BLaER1 treated with 17β-estradiol and CSF1 and Interleukin-3, amounts not matched to agents 10 nM and 100 nM (cell line): ENCODE results near the gene MED13.

Experiments
- H3K27ac ChIP-seq, 11 experiments: shearing (Covaris generic); formaldehyde crosslinking; 2 replicates each; pipeline ENCODE4 v1.8.1; 2022
- H3K27me3 ChIP-seq, 11 experiments: shearing (Covaris generic); formaldehyde crosslinking; 2 replicates each; pipeline ENCODE4 v1.8.1; 2022
- H3K36me3 ChIP-seq, 11 experiments: shearing (Covaris generic); formaldehyde crosslinking; 2 replicates each; pipeline ENCODE4 v1.8.1; 2022
- H3K4me1 ChIP-seq, 10 experiments: shearing (Covaris generic); formaldehyde crosslinking; 2 replicates each; pipeline ENCODE4 v1.8.1; 2022
- H3K4me2 ChIP-seq, 11 experiments: shearing (Covaris generic); formaldehyde crosslinking; 2 replicates each; pipeline ENCODE4 v1.8.1; 2022
- H3K4me3 ChIP-seq, 10 experiments: shearing (Covaris generic); formaldehyde crosslinking; 2 replicates each; pipeline ENCODE4 v1.8.1; 2022
- H3K9ac ChIP-seq, 11 experiments: shearing (Covaris generic); formaldehyde crosslinking; 2 replicates each; pipeline ENCODE4 v1.8.1; 2022
- H3K9me3 ChIP-seq, 11 experiments: shearing (Covaris generic); formaldehyde crosslinking; replicated peaks in 1 of 11; 2 replicates each; pipeline ENCODE4 v1.8.1; 2022
- H4K20me1 ChIP-seq, 11 experiments: shearing (Covaris generic); formaldehyde crosslinking; 2 replicates each; pipeline ENCODE4 v1.8.1; 2022
- Cebpa-rat ChIP-seq, 11 experiments: shearing (Covaris generic); IDR thresholded peaks; 2 replicates each; pipeline ENCODE4 v1.8.1; 2022

Gene MED13, protein sequence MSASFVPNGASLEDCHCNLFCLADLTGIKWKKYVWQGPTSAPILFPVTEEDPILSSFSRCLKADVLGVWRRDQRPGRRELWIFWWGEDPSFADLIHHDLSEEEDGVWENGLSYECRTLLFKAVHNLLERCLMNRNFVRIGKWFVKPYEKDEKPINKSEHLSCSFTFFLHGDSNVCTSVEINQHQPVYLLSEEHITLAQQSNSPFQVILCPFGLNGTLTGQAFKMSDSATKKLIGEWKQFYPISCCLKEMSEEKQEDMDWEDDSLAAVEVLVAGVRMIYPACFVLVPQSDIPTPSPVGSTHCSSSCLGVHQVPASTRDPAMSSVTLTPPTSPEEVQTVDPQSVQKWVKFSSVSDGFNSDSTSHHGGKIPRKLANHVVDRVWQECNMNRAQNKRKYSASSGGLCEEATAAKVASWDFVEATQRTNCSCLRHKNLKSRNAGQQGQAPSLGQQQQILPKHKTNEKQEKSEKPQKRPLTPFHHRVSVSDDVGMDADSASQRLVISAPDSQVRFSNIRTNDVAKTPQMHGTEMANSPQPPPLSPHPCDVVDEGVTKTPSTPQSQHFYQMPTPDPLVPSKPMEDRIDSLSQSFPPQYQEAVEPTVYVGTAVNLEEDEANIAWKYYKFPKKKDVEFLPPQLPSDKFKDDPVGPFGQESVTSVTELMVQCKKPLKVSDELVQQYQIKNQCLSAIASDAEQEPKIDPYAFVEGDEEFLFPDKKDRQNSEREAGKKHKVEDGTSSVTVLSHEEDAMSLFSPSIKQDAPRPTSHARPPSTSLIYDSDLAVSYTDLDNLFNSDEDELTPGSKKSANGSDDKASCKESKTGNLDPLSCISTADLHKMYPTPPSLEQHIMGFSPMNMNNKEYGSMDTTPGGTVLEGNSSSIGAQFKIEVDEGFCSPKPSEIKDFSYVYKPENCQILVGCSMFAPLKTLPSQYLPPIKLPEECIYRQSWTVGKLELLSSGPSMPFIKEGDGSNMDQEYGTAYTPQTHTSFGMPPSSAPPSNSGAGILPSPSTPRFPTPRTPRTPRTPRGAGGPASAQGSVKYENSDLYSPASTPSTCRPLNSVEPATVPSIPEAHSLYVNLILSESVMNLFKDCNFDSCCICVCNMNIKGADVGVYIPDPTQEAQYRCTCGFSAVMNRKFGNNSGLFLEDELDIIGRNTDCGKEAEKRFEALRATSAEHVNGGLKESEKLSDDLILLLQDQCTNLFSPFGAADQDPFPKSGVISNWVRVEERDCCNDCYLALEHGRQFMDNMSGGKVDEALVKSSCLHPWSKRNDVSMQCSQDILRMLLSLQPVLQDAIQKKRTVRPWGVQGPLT (N-terminal part only)

DNA sequence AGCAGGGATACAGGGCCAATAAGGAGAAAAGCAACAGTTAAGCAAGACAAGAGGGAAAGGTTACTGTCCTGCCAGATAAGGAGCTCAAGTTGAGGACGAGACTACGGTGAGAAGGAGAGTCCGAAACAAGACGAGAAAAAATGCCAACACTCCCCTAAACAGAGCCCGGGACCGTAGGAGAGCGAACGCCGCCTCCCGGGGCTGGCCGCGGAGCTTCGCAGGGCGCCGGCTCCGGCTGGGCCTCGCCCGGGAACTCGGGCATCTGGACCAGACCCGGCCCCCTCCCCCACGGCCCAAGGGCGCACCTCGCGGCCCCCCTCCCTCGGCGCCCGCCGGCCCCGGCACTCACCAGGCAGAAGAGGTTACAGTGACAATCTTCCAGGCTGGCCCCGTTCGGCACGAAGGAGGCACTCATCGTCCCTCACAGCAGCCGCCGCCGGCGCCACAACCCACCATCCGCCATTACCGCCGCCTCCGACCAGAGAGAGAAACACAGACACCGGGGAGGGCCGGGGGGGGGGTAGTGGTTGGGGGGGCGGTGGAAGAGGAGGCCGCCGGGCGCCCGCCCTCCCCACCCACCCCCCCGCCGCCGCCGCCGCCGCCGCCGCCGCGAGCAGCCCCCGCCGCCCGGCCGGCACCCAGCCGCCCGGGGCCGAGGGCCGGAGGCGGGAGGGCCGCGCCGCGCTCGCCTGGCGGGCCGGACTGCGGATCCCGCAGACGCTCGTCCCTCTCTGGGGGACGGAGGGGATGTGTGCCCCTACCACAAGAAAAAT is at the start of gene MED13:
TSS of gene MED13 (minus strand) at position 488 of the 773 bp plus-strand sequence. CDS start at position 415, 73 bp downstream.
- Histone ChIP-seq H3K4me3 (peak within 1 kb of the TSS; percentile 67 to 98 (median 89)), H3K27ac (peak within 1 kb of the TSS; percentile 95 to 100 (median 97)), H3K4me1 (peaks cover 11 to 35% (median 22%) of the 10 kb centered on the region in 10 experiments), H3K4me2 (peak within 1 kb of the TSS; percentile 69 to 98 (median 88)), H3K9me3 (no peaks in the 10 kb centered on the region), H3K9ac (peak within 1 kb of the TSS; percentile 94 to 100 (median 97)), H3K36me3 (peaks cover 13 to 34% (median 26%) of the 10 kb centered on the region in 11 experiments), H4K20me1 (peaks cover 46 to 50% (median 50%) of the 10 kb centered on the region in 11 experiments), H3K27me3 (no peaks in the 10 kb centered on the region)
- no peak for TF ChIP-seq Cebpa-rat (IDR thresholded peaks at IDR 0.05)

DNA sequence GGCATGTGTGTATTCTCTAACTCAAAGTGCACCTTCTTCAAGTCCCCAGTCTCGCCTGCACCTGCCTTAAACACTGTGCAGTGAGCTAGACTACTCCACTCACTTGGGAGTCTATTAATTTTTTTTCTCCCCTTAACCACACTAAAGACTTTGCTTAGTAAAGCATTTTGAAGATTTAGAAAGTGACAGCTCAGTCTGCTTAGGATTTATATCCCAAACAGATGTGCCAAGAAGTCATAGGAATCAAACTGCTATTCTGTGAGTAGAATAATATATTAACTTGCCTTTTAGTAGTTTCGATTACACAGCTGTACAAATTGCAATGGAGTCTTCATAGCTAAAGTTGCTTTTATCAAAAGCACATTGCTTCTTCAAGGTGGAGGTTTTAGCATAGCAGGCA is 47.2 kb upstream of the MED13 start:
- Histone ChIP-seq H3K9me3 (peaks cover 0 to 14% (median 5%) of the 10 kb centered on the region in 11 experiments; a peak in 11 of 22 replicates), H3K4me2 (peak overlapping the region in 3 of 11 experiments; percentile 6 to 33 (median 25); a peak in 4 of 22 replicates), H3K27me3 (no peaks in the 10 kb centered on the region), H4K20me1 (no peaks in the 10 kb centered on the region), H3K4me1 (peaks cover 0 to 13% (median 7%) of the 10 kb centered on the region in 10 experiments; a peak in 10 of 20 replicates), H3K9ac (no peak overlapping the region), H3K27ac (no peak overlapping the region), H3K4me3 (no peak overlapping the region), H3K36me3 (no peaks in the 10 kb centered on the region)
- no peak for TF ChIP-seq Cebpa-rat (IDR thresholded peaks at IDR 0.05)

DNA sequence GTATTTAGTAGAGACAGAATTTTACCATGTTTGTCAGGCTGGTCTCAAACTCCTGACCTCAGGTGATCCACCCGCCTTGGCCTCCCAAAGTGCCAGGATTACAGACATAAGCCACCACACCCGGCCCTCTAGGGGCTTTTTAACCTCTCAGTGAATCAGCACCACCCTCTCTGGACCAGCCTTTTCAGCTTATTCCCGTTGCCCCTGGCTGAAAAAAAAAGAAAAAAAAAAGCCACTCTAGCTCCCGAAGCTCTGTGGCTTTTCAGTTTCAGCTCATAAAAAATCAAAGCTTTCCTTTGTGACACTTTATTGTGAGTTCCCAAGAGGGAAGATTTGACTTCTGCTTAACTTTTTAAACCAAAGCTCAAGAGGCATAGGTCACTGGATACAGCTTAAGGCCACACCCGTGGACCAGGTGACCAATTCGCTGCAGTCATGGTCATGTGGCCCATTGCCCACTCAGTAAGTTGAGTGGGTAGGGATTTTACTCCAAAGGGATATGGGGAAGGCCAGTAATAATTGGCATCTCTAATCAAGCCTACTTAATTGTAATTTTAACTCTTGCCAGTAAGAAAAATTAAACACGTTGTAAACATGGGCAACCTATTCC is 46.6 kb upstream of the MED13 start:
- H3K4me3 ChIP-seq = no peak overlapping the region
- H3K27me3 ChIP-seq = no peaks in the 10 kb centered on the region
- H3K9me3 ChIP-seq = peaks cover 0 to 14% (median 5%) of the 10 kb centered on the region in 11 experiments; a peak in 11 of 22 replicates
- H3K4me1 ChIP-seq = peaks cover 0 to 13% (median 7%) of the 10 kb centered on the region in 10 experiments; a peak in 10 of 20 replicates
- peak overlapping the region in 9 of 11 experiments; percentile 2 to 42 (median 23); a peak in 10 of 22 replicates for H3K4me2 ChIP-seq
- no peaks in the 10 kb centered on the region for H3K36me3 ChIP-seq
- no peak for TF ChIP-seq Cebpa-rat (IDR thresholded peaks at IDR 0.05)
- H3K27ac ChIP-seq = no peak overlapping the region
- no peak overlapping the region for H3K9ac ChIP-seq
- H4K20me1 ChIP-seq = no peaks in the 10 kb centered on the region

DNA sequence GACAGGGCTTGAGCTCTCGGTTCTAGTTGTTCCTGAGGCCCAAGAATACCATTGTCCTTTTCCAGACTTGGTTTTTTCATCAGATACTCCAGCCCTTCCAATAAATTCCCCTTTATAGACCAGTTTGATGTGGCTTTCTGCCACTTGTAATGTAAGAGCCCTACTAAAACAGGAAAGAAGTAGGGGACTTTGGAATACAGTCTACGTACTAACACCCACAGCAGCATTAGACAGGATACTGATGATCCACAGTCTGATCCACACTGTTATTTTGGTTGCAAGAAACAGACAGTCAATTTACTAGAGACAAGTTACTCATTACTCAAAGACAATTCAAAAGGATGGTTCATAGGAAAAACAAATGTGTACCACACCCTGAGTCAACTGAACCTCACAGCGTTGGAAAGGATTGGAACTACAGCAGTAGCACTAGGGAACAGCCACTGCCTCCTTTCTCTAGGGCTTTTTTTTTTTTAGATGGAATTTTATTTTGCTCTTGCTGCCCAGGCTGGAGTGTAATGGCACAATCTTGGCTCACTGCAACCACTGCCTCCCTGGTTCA is 45.9 kb upstream of the MED13 start:
- no peaks in the 10 kb centered on the region for H3K36me3 ChIP-seq
- H4K20me1 ChIP-seq = no peaks in the 10 kb centered on the region
- peak overlapping the region in 6 of 11 experiments; percentile 2 to 42 (median 24); a peak in 7 of 22 replicates for H3K4me2 ChIP-seq
- no peak overlapping the region for H3K4me3 ChIP-seq
- TF ChIP-seq Cebpa-rat (IDR thresholded peaks at IDR 0.05) = no peak
- peaks cover 0 to 13% (median 7%) of the 10 kb centered on the region in 10 experiments; a peak in 10 of 20 replicates for H3K4me1 ChIP-seq
- H3K9me3 ChIP-seq = peaks cover 0 to 14% (median 5%) of the 10 kb centered on the region in 11 experiments; a peak in 11 of 22 replicates
- H3K9ac ChIP-seq = no peak overlapping the region
- H3K27me3 ChIP-seq = no peaks in the 10 kb centered on the region
- no peak overlapping the region for H3K27ac ChIP-seq

DNA sequence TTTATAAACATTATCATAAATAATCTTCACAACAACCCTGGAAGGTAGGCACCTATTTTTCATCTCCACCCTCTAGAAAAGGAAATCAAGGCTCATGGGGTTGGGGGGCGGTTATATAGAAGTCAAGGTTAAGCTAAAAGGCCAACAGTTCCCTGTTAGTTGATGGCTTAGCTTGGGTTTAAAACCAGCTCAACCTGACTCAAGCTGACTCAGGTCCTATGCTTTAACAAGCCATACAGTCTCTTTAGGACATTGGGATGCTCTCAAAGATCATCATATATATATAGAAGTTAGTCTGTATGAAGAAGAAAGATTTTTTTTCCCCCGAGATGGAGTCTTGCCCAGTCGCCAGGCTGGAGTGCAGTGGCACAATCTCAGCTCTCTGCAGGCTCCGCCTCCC is 44.8 kb upstream of the MED13 start:
- H3K27ac ChIP-seq = no peak overlapping the region
- no peak overlapping the region for H3K4me3 ChIP-seq
- peaks cover 0 to 13% (median 7%) of the 10 kb centered on the region in 10 experiments; a peak in 10 of 20 replicates for H3K4me1 ChIP-seq
- no peaks in the 10 kb centered on the region for H3K36me3 ChIP-seq
- peaks cover 0 to 14% (median 5%) of the 10 kb centered on the region in 11 experiments; a peak in 11 of 22 replicates for H3K9me3 ChIP-seq
- no peak overlapping the region for H3K9ac ChIP-seq
- TF ChIP-seq Cebpa-rat (IDR thresholded peaks at IDR 0.05) = no peak
- H3K27me3 ChIP-seq = no peaks in the 10 kb centered on the region
- H4K20me1 ChIP-seq = no peaks in the 10 kb centered on the region
- no peak overlapping the region for H3K4me2 ChIP-seq

DNA sequence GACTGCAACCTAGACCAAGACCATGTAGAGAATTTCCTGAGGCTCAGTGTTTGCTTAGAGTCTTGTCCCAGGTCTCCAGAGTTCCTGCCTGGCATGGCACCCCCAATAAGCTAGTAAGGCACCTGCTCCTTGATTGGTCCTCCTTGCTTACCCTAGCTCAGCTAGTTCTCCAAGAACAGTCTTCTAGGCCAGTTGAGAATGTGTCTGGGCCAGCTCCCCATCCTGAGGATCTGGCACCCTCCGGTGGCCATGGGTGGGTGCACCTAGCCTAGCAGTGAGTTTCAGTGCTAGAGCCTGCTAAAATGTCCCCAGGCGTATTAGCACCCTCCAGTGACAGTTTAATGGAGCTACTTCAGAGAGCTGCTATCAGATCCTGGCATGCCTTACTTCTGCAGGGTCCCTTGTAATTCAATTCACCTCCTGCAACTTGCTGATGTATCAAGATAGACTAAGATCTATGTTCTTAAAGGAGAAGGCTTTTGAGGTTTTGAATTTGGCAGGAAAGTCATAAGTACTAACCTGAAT is 44.4 kb upstream of the MED13 start:
- no peak overlapping the region for H3K4me2 ChIP-seq
- H3K4me1 ChIP-seq = peaks cover 0 to 13% (median 7%) of the 10 kb centered on the region in 10 experiments; a peak in 10 of 20 replicates
- no peak overlapping the region for H3K9ac ChIP-seq
- H3K27ac ChIP-seq = no peak overlapping the region
- H3K36me3 ChIP-seq = no peaks in the 10 kb centered on the region
- no peak for TF ChIP-seq Cebpa-rat (IDR thresholded peaks at IDR 0.05)
- H3K9me3 ChIP-seq = peaks cover 0 to 11% (median 4%) of the 10 kb centered on the region in 11 experiments; a peak in 11 of 22 replicates
- H3K4me3 ChIP-seq = no peak overlapping the region
- no peaks in the 10 kb centered on the region for H4K20me1 ChIP-seq
- no peaks in the 10 kb centered on the region for H3K27me3 ChIP-seq

DNA sequence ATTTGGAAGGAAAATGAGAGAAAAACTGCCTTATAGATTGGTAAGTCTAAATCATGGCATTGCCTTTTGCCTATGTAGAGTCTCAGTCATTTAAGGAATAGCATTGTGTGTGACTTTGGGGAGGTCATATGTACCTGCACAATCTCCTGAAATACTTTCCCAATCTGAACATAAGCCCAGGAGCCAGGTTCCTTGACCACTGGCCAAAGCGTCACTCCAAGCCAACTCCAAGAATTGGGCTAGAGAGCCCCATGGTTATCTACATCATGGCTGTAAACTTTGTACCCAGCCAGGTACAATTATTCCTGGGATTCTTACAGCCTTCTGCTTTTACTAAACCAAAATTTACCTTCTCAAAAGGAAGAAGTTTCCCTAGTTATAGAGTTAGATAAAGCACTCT is 40.8 kb upstream of the MED13 start:
- Histone ChIP-seq H3K4me2 (no peak overlapping the region), H4K20me1 (no peaks in the 10 kb centered on the region), H3K4me1 (no peaks in the 10 kb centered on the region), H3K9me3 (no peaks in the 10 kb centered on the region), H3K9ac (no peak overlapping the region), H3K27ac (no peak overlapping the region), H3K4me3 (no peak overlapping the region), H3K27me3 (no peaks in the 10 kb centered on the region), H3K36me3 (no peaks in the 10 kb centered on the region)
- TF ChIP-seq Cebpa-rat (IDR thresholded peaks at IDR 0.05) = no peak
